ENCODE results near the gene LIMS2.

LIMS2 gene

GRCh38 chr2:127634066-127634617 lies 41.2 kb downstream of the LIMS2 start:
- TF ChIP-seq ZFX (IDR thresholded peaks at IDR 0.05; ENCODE audit: borderline replicate concordance) (no peak), CTCF (IDR thresholded peaks at IDR 0.05) (no peak)

GRCh38 chr2:127633556-127634065 lies 41.7 kb downstream of the LIMS2 start:
- no peak overlapping the region for H3K27ac ChIP-seq
- TF ChIP-seq CTCF (IDR thresholded peaks at IDR 0.05) (no peak), ZFX (IDR thresholded peaks at IDR 0.05; ENCODE audit: borderline replicate concordance) (no peak)

More at GRCh38 chr2:127634066-127634617, 41.2 kb downstream of the LIMS2 start:
- H3K27ac ChIP-seq, result no peak overlapping the region

- no peak overlapping the region for H3K27ac ChIP-seq
- TF ChIP-seq CTCF (IDR thresholded peaks at IDR 0.05) (no peak), ZFX (IDR thresholded peaks at IDR 0.05; ENCODE audit: borderline replicate concordance) (no peak)
Observed at GRCh38 chr2:127632592-127633489, 42.5 kb downstream of the LIMS2 start.

- no peak overlapping the region for H3K27ac ChIP-seq
- TF ChIP-seq CTCF (IDR thresholded peaks at IDR 0.05) (no peak), ZFX (IDR thresholded peaks at IDR 0.05; ENCODE audit: borderline replicate concordance) (no peak)
Observed at GRCh38 chr2:127631997-127632581, 43.2 kb downstream of the LIMS2 start.

- no peak overlapping the region for H3K27ac ChIP-seq
- TF ChIP-seq ZFX (IDR thresholded peaks at IDR 0.05; ENCODE audit: borderline replicate concordance) (no peak), CTCF (IDR thresholded peaks at IDR 0.05) (no peak)
Observed at GRCh38 chr2:127631541-127631996, 43.8 kb downstream of the LIMS2 start.

GRCh38 chr2:127630864-127631540 lies 44.3 kb downstream of the LIMS2 start:
- TF ChIP-seq CTCF (IDR thresholded peaks at IDR 0.05), result no peak
- TF ChIP-seq ZFX (IDR thresholded peaks at IDR 0.05; ENCODE audit: borderline replicate concordance), result no peak
- H3K27ac ChIP-seq, result no peak overlapping the region
